KMS-11 (cell line): ENCODE measurements around the gene SPAM1.
A peak's percentile ranks its signal among the peaks of the same experiment; 100 is the strongest.

Experiments
- H2AFZ ChIP-seq: fragments of 200-600 bp; sonication (generic); 2 replicates; pipeline ENCODE4 v1.6.1; 2016; ENCODE audit warnings: antibody characterized with exemption, mixed run types, low read depth
- H3K27ac ChIP-seq: fragments of 200-600 bp; sonication (generic); 2 replicates; pipeline ENCODE4 v1.6.1; 2016; ENCODE audit warnings: mild to moderate bottlenecking, mixed run types
- H3K27me3 ChIP-seq: fragments of 200-600 bp; sonication (generic); 2 replicates; pipeline ENCODE4 v1.6.1; 2017; ENCODE audit warnings: mild to moderate bottlenecking, low read depth, mixed run types, moderate library complexity; ENCODE audit not compliant: insufficient read depth
- H3K36me3 ChIP-seq: fragments of 200-600 bp; sonication (generic); 2 replicates; pipeline ENCODE4 v1.6.1; 2017; ENCODE audit warnings: mild to moderate bottlenecking, mixed run types; ENCODE audit not compliant: insufficient read depth
- H3K4me1 ChIP-seq: fragments of 200-600 bp; sonication (generic); 2 replicates; pipeline ENCODE4 v1.6.1; 2016; ENCODE audit warnings: mild to moderate bottlenecking, low read depth, mixed run types; ENCODE audit not compliant: poor library complexity, severe bottlenecking
- H3K4me2 ChIP-seq: fragments of 200-600 bp; sonication (generic); 2 replicates; pipeline ENCODE4 v1.7.0; 2016; ENCODE audit warnings: mild to moderate bottlenecking, mixed run types
- H3K4me3 ChIP-seq: fragments of 200-600 bp; sonication (generic); IDR thresholded peaks from 2 replicates; pipeline ENCODE4 v1.6.1; 2017; ENCODE audit warnings: low read depth, low read length, mixed read lengths; ENCODE audit not compliant: insufficient read depth
- H3K79me2 ChIP-seq: fragments of 200-600 bp; sonication (generic); 2 replicates; pipeline ENCODE4 v1.6.1; 2016; ENCODE audit warnings: low read depth, mixed run types; ENCODE audit not compliant: insufficient read depth
- H3K9ac ChIP-seq: fragments of 200-600 bp; sonication (generic); 2 replicates; pipeline ENCODE4 v1.6.1; 2016; ENCODE audit warnings: mild to moderate bottlenecking, mixed run types
- H4K20me1 ChIP-seq: fragments of 200-600 bp; sonication (generic); 2 replicates; pipeline ENCODE4 v1.6.1; 2016; ENCODE audit warnings: mild to moderate bottlenecking, mixed run types; ENCODE audit not compliant: insufficient read depth
- CTCF ChIP-seq: fragments of 200-600 bp; sonication (generic); conservative IDR thresholded peaks from 2 replicates; pipeline ENCODE4 v1.6.1; 2017; ENCODE audit warnings: low read depth, mild to moderate bottlenecking, antibody characterized with exemption, low read length, moderate library complexity, mixed read lengths

SPAM1 gene

GRCh38 chr7:123979876-123980275 is 54.8 kb downstream of the SPAM1 start:
- no peak for TF ChIP-seq CTCF
- Histone ChIP-seq H3K79me2 (no peaks in the 10 kb centered on the region), H2AFZ (no peak overlapping the region), H3K9ac (no peak overlapping the region), H3K4me2 (no peak overlapping the region), H3K4me3 (no peak overlapping the region), H3K27me3 (no peaks in the 10 kb centered on the region), H3K4me1 (peaks cover 20% of the 10 kb centered on the region), H4K20me1 (no peaks in the 10 kb centered on the region), H3K36me3 (no peaks in the 10 kb centered on the region), H3K27ac (no peak overlapping the region)

- Histone ChIP-seq H3K79me2 (no peaks in the 10 kb centered on the region), H4K20me1 (no peaks in the 10 kb centered on the region), H3K4me3 (no peak overlapping the region), H2AFZ (no peak overlapping the region), H3K9ac (no peak overlapping the region), H3K4me2 (no peak overlapping the region), H3K27ac (no peak overlapping the region), H3K4me1 (peaks cover 7% of the 10 kb centered on the region), H3K36me3 (no peaks in the 10 kb centered on the region), H3K27me3 (no peaks in the 10 kb centered on the region)
- no peak for TF ChIP-seq CTCF
Observed at GRCh38 chr7:123987445-123987844, 62.4 kb downstream of the SPAM1 start.

- H2AFZ ChIP-seq, result no peak overlapping the region
- no peaks in the 10 kb centered on the region for H3K79me2 ChIP-seq
- no peak overlapping the region for H3K9ac ChIP-seq
- no peaks in the 10 kb centered on the region for H3K36me3 ChIP-seq
- peaks cover 34% of the 10 kb centered on the region for H3K4me1 ChIP-seq
- no peak overlapping the region for H3K4me3 ChIP-seq
- H3K4me2 ChIP-seq, result no peak overlapping the region
- no peak for TF ChIP-seq CTCF
- no peak overlapping the region for H3K27ac ChIP-seq
- H4K20me1 ChIP-seq, result no peaks in the 10 kb centered on the region
- H3K27me3 ChIP-seq, result no peaks in the 10 kb centered on the region
Observed at GRCh38 chr7:123992913-123993518, 68.0 kb downstream of the SPAM1 start.

- no peak for TF ChIP-seq CTCF
- no peaks in the 10 kb centered on the region for H3K79me2 ChIP-seq
Observed at GRCh38 chr7:123993996-123994395, 69.0 kb downstream of the SPAM1 start.

More at GRCh38 chr7:123993996-123994395, 69.0 kb downstream of the SPAM1 start:
- Histone ChIP-seq H3K9ac (no peak overlapping the region), H3K27ac (peak overlapping the region; percentile 87), H3K4me1 (peaks cover 34% of the 10 kb centered on the region), H3K4me2 (peak overlapping the region; percentile 13), H3K4me3 (no peak overlapping the region), H3K27me3 (no peaks in the 10 kb centered on the region), H4K20me1 (no peaks in the 10 kb centered on the region), H3K36me3 (no peaks in the 10 kb centered on the region), H2AFZ (peak overlapping the region; percentile 48)
